WTC11 (cell line): ENCODE data around the gene MRPL2. TPM values are rescaled to one million over a fixed set of nuclear protein-coding genes. Genes with fewer than 3 reads are reported as not detected.

Experiments used
- ATAC-seq: fragments of 200-7000 bp; cut with Tn5 transposase; 2 replicates; pipeline ENCODE4 v1.10.0; 2021; ENCODE audit warnings: mild to moderate bottlenecking, moderate library complexity
- CTCF ChIA-PET: fragments of 300-600 bp; sonication (Branson Sonifier 250); formaldehyde crosslinking; loops from one replicate; lab custom pipeline; 2021; ENCODE audit warnings: antibody characterized with exemption; lab: Charles Lee
- POLR2A ChIA-PET: fragments of 350-600 bp; sonication (Branson Sonifier 250); formaldehyde crosslinking; loops from one replicate; lab custom pipeline; 2021; ENCODE audit warnings: antibody characterized with exemption; lab: Charles Lee
- DNase-seq: peaks from one replicate; pipeline ENCODE4 v3.0.0; 2021; ENCODE audit warnings: low spot score
- H3K27ac Mint-ChIP-seq: 2 replicates; pipeline ENCODE4 v1.8.0; 2021; ENCODE audit warnings: mixed read lengths
- H3K27me3 Mint-ChIP-seq: 2 replicates; pipeline ENCODE4 v1.8.0; 2021; ENCODE audit warnings: low read depth, mild to moderate bottlenecking, moderate library complexity, mixed read lengths
- H3K36me3 Mint-ChIP-seq: 2 replicates; pipeline ENCODE4 v1.8.0; 2021; ENCODE audit warnings: mixed read lengths
- H3K4me1 Mint-ChIP-seq: 2 replicates; pipeline ENCODE4 v1.8.0; 2022; ENCODE audit warnings: mixed read lengths
- H3K4me3 Mint-ChIP-seq: 2 replicates; pipeline ENCODE4 v1.8.0; 2021; ENCODE audit warnings: mild to moderate bottlenecking, moderate library complexity, mixed read lengths
- H3K9me3 Mint-ChIP-seq: 2 replicates; pipeline ENCODE4 v1.8.0; 2021; ENCODE audit warnings: mixed read lengths
- AR ChIP-seq: fragments of 250-450 bp; sonication (Bioruptor Pico); IDR thresholded peaks from 2 replicates; pipeline ENCODE4 v1.9.0; 2021; ENCODE audit warnings: mild to moderate bottlenecking
- ATF1 ChIP-seq: sonication (generic); formaldehyde crosslinking; IDR thresholded peaks from 2 replicates; pipeline ENCODE4 v1.8.1; 2023; ENCODE audit warnings: mild to moderate bottlenecking, moderate library complexity, missing genetic modification reagents
- E2F4 ChIP-seq: sonication (generic); formaldehyde crosslinking; IDR thresholded peaks from 2 replicates; pipeline ENCODE4 v1.8.1; 2022; ENCODE audit warnings: low read depth, mild to moderate bottlenecking, moderate library complexity, missing genetic modification reagents, borderline replicate concordance
- FOXK1 ChIP-seq: sonication (generic); formaldehyde crosslinking; IDR thresholded peaks from 2 replicates; pipeline ENCODE4 v1.8.0; 2022; ENCODE audit warnings: mild to moderate bottlenecking, moderate library complexity, missing genetic modification reagents
- FOXP4 ChIP-seq: sonication (generic); formaldehyde crosslinking; IDR thresholded peaks from 2 replicates; pipeline ENCODE4 v1.8.0; 2022; ENCODE audit warnings: mild to moderate bottlenecking, missing genetic modification reagents
- GABPB1 ChIP-seq: sonication (generic); formaldehyde crosslinking; IDR thresholded peaks from 2 replicates; pipeline ENCODE4 v1.8.1; 2023; ENCODE audit warnings: mild to moderate bottlenecking, missing genetic modification reagents
- GRHL2 ChIP-seq: fragments of 250-450 bp; sonication (Bioruptor Pico); IDR thresholded peaks from 2 replicates; pipeline ENCODE4 v1.8.0; 2022; ENCODE audit warnings: mild to moderate bottlenecking, moderate library complexity; ENCODE audit not compliant: insufficient replicate concordance, severe bottlenecking
- IRF2 ChIP-seq: sonication (generic); formaldehyde crosslinking; IDR thresholded peaks from 2 replicates; pipeline ENCODE4 v1.8.0; 2022; ENCODE audit warnings: low read depth, missing genetic modification reagents, borderline replicate concordance
- TEAD1 ChIP-seq: sonication (generic); formaldehyde crosslinking; IDR thresholded peaks from 2 replicates; pipeline ENCODE4 v1.8.0; 2022; ENCODE audit warnings: mild to moderate bottlenecking, missing genetic modification reagents
- ZNF219 ChIP-seq: sonication (generic); formaldehyde crosslinking; IDR thresholded peaks from 2 replicates; pipeline ENCODE4 v1.8.0; 2023; ENCODE audit warnings: missing genetic modification reagents, mild to moderate bottlenecking, borderline replicate concordance
- ZNF423 ChIP-seq: fragments of 250-450 bp; sonication (Bioruptor Pico); IDR thresholded peaks from 2 replicates; pipeline ENCODE4 v2.1.2; 2022; ENCODE audit warnings: mild to moderate bottlenecking, moderate library complexity
- total RNA-seq: library from RNA; stranded (reverse); gene quantifications from 3 replicates; pipeline ENCODE4 v1.2.3, GENCODE V29; 2021

The MRPL2 gene
- total RNA-seq, 1 experiment from 2014 or later = 131 TPM

GRCh38 chr6:43036712-43037111 is 22.5 kb downstream of the MRPL2 start:
- Mint-ChIP-seq H3K36me3 (peaks cover 45% of the 10 kb centered on the region), H3K9me3 (no peaks in the 10 kb centered on the region), H3K27me3 (no peaks in the 10 kb centered on the region)
- no peak for DNase-seq
- TF ChIP-seq IRF2 = no peak
- TF ChIP-seq GRHL2 (CRISPR knock-in tag) = no peak
- TF ChIP-seq, all 79 proteins: peak for 0
- ATAC-seq = no peak
- ChIA-PET POLR2A (no interaction called here), CTCF (no interaction called here)
- no peak overlapping the region for H3K27ac Mint-ChIP-seq
- H3K4me1 Mint-ChIP-seq = no peaks in the 10 kb centered on the region
- no peak overlapping the region for H3K4me3 Mint-ChIP-seq

GRCh38 chr6:43035495-43036194 is 23.6 kb downstream of the MRPL2 start:
- ChIA-PET POLR2A (interaction anchor here (0.9 to 1.7 kb wide), 2 partner anchors 15 to 18 kb away, joined by 3 read pairs; partner anchors contain the start of gene CUL7), CTCF (interaction anchor here (1.0 to 2.5 kb wide), 3 partner anchors 14 to 108 kb away, joined by 3 to 10 read pairs (median 6); partner anchors contain the start of genes KLHDC3, MEA1 and RRP36)
- ATAC-seq (no peak), DNase-seq (no peak)
- Mint-ChIP-seq H3K27ac (no peak overlapping the region), H3K9me3 (no peaks in the 10 kb centered on the region), H3K36me3 (peaks cover 49% of the 10 kb centered on the region), H3K27me3 (no peaks in the 10 kb centered on the region), H3K4me1 (no peaks in the 10 kb centered on the region), H3K4me3 (no peak overlapping the region)
- TF ChIP-seq GABPB1 (CRISPR knock-in tag) (no peak), TEAD1 (CRISPR knock-in tag) (no peak), ZNF219 (CRISPR knock-in tag) (no peak), ZNF423 (no peak), AR (CRISPR knock-in tag) (no peak)

- Mint-ChIP-seq H3K9me3 (no peaks in the 10 kb centered on the region), H3K27ac (peak overlapping the region; percentile 36; the same call in 1 of the 2 replicates), H3K4me1 (no peaks in the 10 kb centered on the region), H3K27me3 (no peaks in the 10 kb centered on the region), H3K4me3 (no peak overlapping the region), H3K36me3 (peaks cover 53% of the 10 kb centered on the region)
- DNase-seq = no peak
- TF ChIP-seq TEAD1 (CRISPR knock-in tag) (no peak), E2F4 (no peak), FOXK1 (CRISPR knock-in tag) (no peak), ATF1 (CRISPR knock-in tag) (no peak), FOXP4 (CRISPR knock-in tag) (no peak)
- TF ChIP-seq, all 79 proteins: peak for 0
- ATAC-seq = no peak
- POLR2A ChIA-PET = interaction anchor here (1.7 kb wide), 1 partner anchor 14 kb away, joined by 3 read pairs; no protein-coding TSS in a partner anchor
- CTCF ChIA-PET = interaction anchor here (0.5 to 2.5 kb wide), 5 partner anchors 13 to 1015 kb away, joined by 3 to 10 read pairs (median 3); partner anchors contain the start of genes CUL7 and RRP36
Measured at GRCh38 chr6:43034190-43034525, 25.1 kb downstream of the MRPL2 start.
